GM23338 (cell line): ENCODE results near the gene BTNL9. TPM values are rescaled to one million over a fixed set of nuclear protein-coding genes. Genes with fewer than 3 reads are reported as not detected.

Experiments used
- ATAC-seq: fragments of 200-7000 bp; cut with Tn5 transposase; 3 replicates; pipeline ENCODE4 v1.9.1; 2020
- DNase-seq: peaks from one replicate; pipeline ENCODE4 v3.0.0-alpha.2; 2015; ENCODE audit warnings: low spot score
- H2AFZ ChIP-seq: fragments of 200-600 bp; sonication (generic); 2 replicates; pipeline ENCODE4 v1.8.0; 2016; ENCODE audit warnings: antibody characterized with exemption, mild to moderate bottlenecking, moderate library complexity
- H3F3A ChIP-seq: fragments of 200-600 bp; sonication (generic); replicated peaks from 2 replicates; pipeline ENCODE4 v1.8.0; 2017; ENCODE audit warnings: antibody characterized with exemption, mixed run types, low read depth
- H3K27ac ChIP-seq: fragments of 200-600 bp; sonication (generic); 2 replicates; pipeline ENCODE4 v1.6.1; 2016; ENCODE audit warnings: low read depth
- H3K27me3 ChIP-seq: fragments of 200-600 bp; sonication (generic); 2 replicates; pipeline ENCODE4 v1.8.0; 2016; ENCODE audit warnings: mild to moderate bottlenecking, mixed run types, moderate library complexity; ENCODE audit not compliant: insufficient read depth
- H3K36me3 ChIP-seq: fragments of 200-600 bp; sonication (generic); 2 replicates; pipeline ENCODE4 v1.8.0; 2016; ENCODE audit warnings: mild to moderate bottlenecking; ENCODE audit not compliant: insufficient read depth
- H3K4me1 ChIP-seq: fragments of 200-600 bp; sonication (generic); 2 replicates; pipeline ENCODE4 v1.8.0; 2016; ENCODE audit warnings: mild to moderate bottlenecking, moderate library complexity; ENCODE audit not compliant: insufficient read depth
- H3K4me2 ChIP-seq: fragments of 200-600 bp; sonication (generic); 2 replicates; pipeline ENCODE4 v1.7.1; 2017; ENCODE audit warnings: mixed run types
- H3K4me3 ChIP-seq: fragments of 200-600 bp; sonication (generic); 2 replicates; pipeline ENCODE4 v1.6.1; 2016; ENCODE audit warnings: mixed run types
- H3K79me2 ChIP-seq: fragments of 200-600 bp; sonication (generic); replicated peaks from 2 replicates; pipeline ENCODE4 v1.8.0; 2017; ENCODE audit warnings: mild to moderate bottlenecking; ENCODE audit not compliant: insufficient read depth
- H3K9me2 ChIP-seq: fragments of 200-600 bp; sonication (generic); 2 replicates; pipeline ENCODE4 v1.8.0; 2017; ENCODE audit not compliant: insufficient read depth
- H4K20me1 ChIP-seq: fragments of 200-600 bp; sonication (generic); replicated peaks from 2 replicates; pipeline ENCODE4 v1.8.0; 2017; ENCODE audit warnings: mild to moderate bottlenecking; ENCODE audit not compliant: insufficient read depth
- H3K27ac Mint-ChIP-seq: 2 replicates; pipeline ENCODE4 v1.8.0; 2020; ENCODE audit warnings: inconsistent platforms, mild to moderate bottlenecking, moderate library complexity, mixed read lengths
- H3K27me3 Mint-ChIP-seq: 3 replicates; pipeline ENCODE4 v1.8.0; 2022; ENCODE audit warnings: low read depth, mild to moderate bottlenecking, moderate library complexity, mixed read lengths, inconsistent platforms; ENCODE audit not compliant: insufficient read depth, poor library complexity
- H3K36me3 Mint-ChIP-seq: 3 replicates; pipeline ENCODE4 v1.8.0; 2021; ENCODE audit warnings: low read depth, mild to moderate bottlenecking, inconsistent platforms, moderate library complexity, mixed read lengths
- H3K4me1 Mint-ChIP-seq: 3 replicates; pipeline ENCODE4 v1.8.0; 2020; ENCODE audit warnings: mild to moderate bottlenecking, inconsistent platforms, mixed read lengths
- H3K4me3 Mint-ChIP-seq: 3 replicates; pipeline ENCODE4 v1.8.0; 2021; ENCODE audit warnings: moderate library complexity, mild to moderate bottlenecking, inconsistent platforms, mixed read lengths
- H3K9me3 Mint-ChIP-seq: 3 replicates; pipeline ENCODE4 v1.8.0; 2020; ENCODE audit warnings: moderate library complexity, mild to moderate bottlenecking, inconsistent platforms, mixed read lengths
- REST ChIP-seq: IDR thresholded peaks from one replicate; pipeline ENCODE4 v1.6.1; 2018; ENCODE audit warnings: antibody characterized with exemption; ENCODE audit not compliant: unreplicated experiment
- ZNF114 ChIP-seq: fragments of 250-450 bp; sonication (Bioruptor Pico); IDR thresholded peaks from 2 replicates; pipeline ENCODE4 v1.5.0; 2020; ENCODE audit warnings: mild to moderate bottlenecking, moderate library complexity
- ZNF331 ChIP-seq: fragments of 250-450 bp; sonication (Bioruptor Pico); IDR thresholded peaks from 2 replicates; pipeline ENCODE4 v1.5.0; 2020; ENCODE audit warnings: low read depth, mild to moderate bottlenecking, moderate library complexity
- polyA plus RNA-seq: library from polyadenylated mRNA; unstranded; fragments of >200 nt; fragmentation: Nextera tagmentation; extraction: Ambion mirVana; gene quantifications from 2 replicates; pipeline ENCODE4 v1.2.1, GENCODE V29; 2016
- total RNA-seq: library from RNA; depleted of rRNA; stranded (reverse); fragments of >200 nt; shearing (Covaris generic); gene quantifications from 2 replicates; pipeline ENCODE4 v1.2.3, GENCODE V29; 2014
- TF ChIP-seq, protein P1 (sequence below), 2 experiments: fragments of 200-600 bp in 1 of 2; sonication (generic) in 1 of 2; conservative IDR thresholded peaks; 2 replicates each; pipeline versions ENCODE4 v1.5.1 to v1.6.1; 2016 to 2017; ENCODE audit warnings: antibody characterized with exemption in 2 of 2, low read depth in 2 of 2, mild to moderate bottlenecking in 2 of 2, moderate library complexity in 1 of 2

The BTNL9 gene
- total and polyA plus RNA-seq, 2 experiments from 2014 or later = 0.21 to 3.4 TPM

DNA sequence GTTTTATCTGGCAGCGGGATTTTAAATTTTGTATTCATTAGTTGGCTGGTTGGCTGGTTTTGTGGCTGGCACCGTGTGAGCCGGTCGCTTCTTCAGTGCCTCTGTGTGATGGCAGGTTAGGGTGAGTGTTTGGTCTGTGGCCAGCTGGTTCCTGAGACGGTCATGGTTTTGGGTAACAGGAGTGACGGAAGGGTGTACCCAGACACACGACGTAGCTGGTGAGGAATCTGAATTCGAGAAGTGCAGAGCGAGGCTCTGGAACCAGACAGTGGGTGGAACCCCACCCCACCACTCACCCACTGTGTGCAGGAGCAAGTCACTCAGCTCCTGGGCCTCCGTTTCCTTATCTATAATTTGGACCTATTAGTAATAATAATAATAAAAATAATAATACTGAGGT lies 2.7 kb downstream of the BTNL9 start:
- no peak for ATAC-seq

More for the DNA sequence above, 2.7 kb downstream of the BTNL9 start:
- Mint-ChIP-seq H3K4me1 (peaks cover 5% of the 10 kb centered on the region), H3K36me3 (no peaks in the 10 kb centered on the region; the same call in 2 of the 3 replicates), H3K27me3 (peaks cover 6% of the 10 kb centered on the region), H3K9me3 (peaks cover 3% of the 10 kb centered on the region; the same call in 1 of the 3 replicates), H3K27ac (no peak overlapping the region), H3K4me3 (no peak overlapping the region)
- no peaks in the 10 kb centered on the region for H3K4me1 ChIP-seq
- TF ChIP-seq, protein P1, sequence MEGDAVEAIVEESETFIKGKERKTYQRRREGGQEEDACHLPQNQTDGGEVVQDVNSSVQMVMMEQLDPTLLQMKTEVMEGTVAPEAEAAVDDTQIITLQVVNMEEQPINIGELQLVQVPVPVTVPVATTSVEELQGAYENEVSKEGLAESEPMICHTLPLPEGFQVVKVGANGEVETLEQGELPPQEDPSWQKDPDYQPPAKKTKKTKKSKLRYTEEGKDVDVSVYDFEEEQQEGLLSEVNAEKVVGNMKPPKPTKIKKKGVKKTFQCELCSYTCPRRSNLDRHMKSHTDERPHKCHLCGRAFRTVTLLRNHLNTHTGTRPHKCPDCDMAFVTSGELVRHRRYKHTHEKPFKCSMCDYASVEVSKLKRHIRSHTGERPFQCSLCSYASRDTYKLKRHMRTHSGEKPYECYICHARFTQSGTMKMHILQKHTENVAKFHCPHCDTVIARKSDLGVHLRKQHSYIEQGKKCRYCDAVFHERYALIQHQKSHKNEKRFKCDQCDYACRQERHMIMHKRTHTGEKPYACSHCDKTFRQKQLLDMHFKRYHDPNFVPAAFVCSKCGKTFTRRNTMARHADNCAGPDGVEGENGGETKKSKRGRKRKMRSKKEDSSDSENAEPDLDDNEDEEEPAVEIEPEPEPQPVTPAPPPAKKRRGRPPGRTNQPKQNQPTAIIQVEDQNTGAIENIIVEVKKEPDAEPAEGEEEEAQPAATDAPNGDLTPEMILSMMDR (conservative IDR thresholded peaks at IDR 0.05; ENCODE audit: low read depth in 2 of 2) = no peak
- no peak for TF ChIP-seq REST
- no peak for TF ChIP-seq ZNF331 (CRISPR knock-in tag)
- no peak for TF ChIP-seq ZNF114
- peaks cover 3% of the 10 kb centered on the region; the same call in 1 of the 2 replicates for H3K9me2 ChIP-seq
- no peaks in the 10 kb centered on the region; the same call in 1 of the 2 replicates for H3K79me2 ChIP-seq
- no peaks in the 10 kb centered on the region for H3F3A ChIP-seq
- H4K20me1 ChIP-seq = no peaks in the 10 kb centered on the region
- no peaks in the 10 kb centered on the region for H3K36me3 ChIP-seq
- DNase-seq = no peak
- no peak overlapping the region for H2AFZ ChIP-seq
- H3K4me3 ChIP-seq = no peak overlapping the region
- peaks cover 18% of the 10 kb centered on the region; the same call in 1 of the 2 replicates for H3K27me3 ChIP-seq
- no peak overlapping the region for H3K4me2 ChIP-seq
- no peak overlapping the region for H3K27ac ChIP-seq
